Right lobe of liver (tissue), 6 donors: ENCODE data around the gene KDELR3. TPM values are rescaled to one million over a fixed set of nuclear protein-coding genes. Genes with fewer than 3 reads are reported as not detected.
A peak's percentile ranks its signal among the peaks of the same experiment; 100 is the strongest.

Source experiments
- ATAC-seq, 4 donors: fragments of 200-7000 bp; cut with Tn5 transposase; one replicate each; pipeline ENCODE4 v1.9.1; 2020; ENCODE audit warnings: mild to moderate bottlenecking in 4 of 4, moderate library complexity in 4 of 4
- DNase-seq, 3 donors: peaks; one replicate each; pipeline ENCODE4 v3.0.0-alpha.2; 2020
- H3K27ac ChIP-seq, 3 donors: fragments of 200-600 bp; one replicate each; pipeline ENCODE4 v1.8.0; 2022
- H3K27me3 ChIP-seq, 2 donors: fragments of 200-600 bp; one replicate each; pipeline ENCODE4 v1.8.0; 2022
- H3K36me3 ChIP-seq, 4 donors: fragments of 200-600 bp; sonication (generic) in 1 of 4; one replicate each; pipeline versions ENCODE4 v1.5.1 to v1.8.0; 2017 to 2022; ENCODE audit warnings: control low read depth in 1 of 4
- H3K4me1 ChIP-seq, 4 donors: fragments of 200-600 bp; sonication (generic) in 1 of 4; one replicate each; pipeline versions ENCODE4 v1.5.1 to v1.8.0; 2017 to 2022; ENCODE audit warnings: control low read depth in 1 of 4
- H3K4me3 ChIP-seq, 3 donors: fragments of 200-600 bp; one replicate each; pipeline ENCODE4 v1.8.0; 2022
- H3K9me3 ChIP-seq, 4 donors: fragments of 200-600 bp; sonication (generic) in 1 of 4; one replicate each; pipeline versions ENCODE4 v1.5.1 to v1.8.0; 2017 to 2022; ENCODE audit warnings: control low read depth in 1 of 4
- POLR2A ChIP-seq: fragments of 450-650 bp; IDR thresholded peaks from one replicate; pipeline ENCODE4 v1.6.1; 2017; ENCODE audit warnings: antibody characterized with exemption, mild to moderate bottlenecking
- WGBS: methylation state at CpG from one replicate; pipeline ENCODE4 v1.1.6; 2018; ENCODE audit warnings: low coverage, low lambda C conversion rate; ENCODE audit not compliant: insufficient coverage; ENCODE audit errors: missing lambda C conversion rate; 5-methylcytosine and 5-hydroxymethylcytosine counted together
- intact Hi-C, 2 donors: fragments of 100-400 bp; cut with DNase I; formaldehyde crosslinking; loops; one replicate each; pipeline versions ENCODE4 v1.11.2 to v1.14.1; 2022
- total RNA-seq, 6 experiments: library from RNA; depleted of rRNA in 2 of 6; stranded (reverse); fragments of >200 nt in 2 of 6; fragmentation: NEBNext Ultra II Directional in 3 of 6; extraction: Animal tissue kit (Norgen Biotek cat#: 25700) in 3 of 6; gene quantifications; one replicate each; pipeline versions ENCODE4 v1.1.0 to v1.2.4, GENCODE V29; 2016 to 2023
- TF ChIP-seq, protein P1 (sequence below), 4 donors: fragments of 200-600 bp in 3 of 4; fragments of 450-650 bp in 1 of 4; IDR thresholded peaks; one replicate each; pipeline versions ENCODE4 v1.5.1 to v1.8.0; 2016 to 2022; ENCODE audit warnings: antibody characterized with exemption in 4 of 4, mild to moderate bottlenecking in 2 of 4
- donor health status: DM: no; HTN: yes; CAD: no.
- donor health status: DM: no; HTN: no; CAD: no.
- donor health status: DM: no; HTN: no; CAD: no.
- donor health status: DM: no; HTN: yes; CAD: no.
- donor health status: DM: no; HTN: yes; CAD: no.

Gene KDELR3
- total RNA-seq, 6 experiments from 2014 or later: 2.4 to 53.8 (median 12.8) TPM

DNA sequence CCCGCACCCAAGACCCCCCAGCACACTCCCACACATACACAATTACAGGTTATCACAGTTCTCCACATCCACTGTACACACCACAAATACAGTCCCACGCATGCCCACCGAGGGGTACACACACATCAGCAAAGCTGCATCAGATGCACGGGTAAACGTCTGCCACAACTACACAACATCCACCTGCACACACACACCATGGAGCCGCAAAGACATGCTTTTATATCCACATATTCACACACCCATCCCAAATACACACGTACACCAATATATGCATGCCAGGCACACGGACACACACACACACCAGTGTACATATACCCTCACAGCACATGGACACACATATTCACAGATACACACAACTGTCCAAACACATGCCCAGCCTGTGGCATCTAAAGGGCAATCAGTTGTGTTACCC, 7.5 kb upstream of the KDELR3 start:
- peaks cover 7% of the 10 kb centered on the region in 2 donors for H3K27me3 ChIP-seq
- no peak for ATAC-seq
- WGBS: 47% methylated on average over 5 of the region's 8 CpGs

DNA sequence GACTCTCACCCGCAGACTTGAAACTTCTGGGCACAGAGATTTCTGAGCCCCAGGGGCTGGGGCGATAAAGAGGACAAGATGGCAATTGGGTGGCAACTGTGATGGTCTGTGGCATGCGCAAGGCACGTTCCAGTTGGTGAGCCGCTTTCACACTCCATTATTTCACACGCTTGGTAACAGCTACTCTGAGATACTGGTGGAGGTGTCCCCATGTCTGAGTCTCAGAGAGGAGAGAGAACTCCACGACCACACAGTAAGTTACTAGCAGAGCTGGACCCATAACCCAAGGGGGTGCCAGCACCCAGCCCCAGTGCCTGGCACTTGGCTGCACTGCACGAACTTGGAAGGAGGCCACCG, 6.9 kb upstream of the KDELR3 start:
- H3K4me3 ChIP-seq: no peak overlapping the region
- H3K27ac ChIP-seq: no peak overlapping the region
- peaks cover 0 to 5% (median 4%) of the 10 kb centered on the region in 4 donors for H3K4me1 ChIP-seq
- TF ChIP-seq, protein P1, sequence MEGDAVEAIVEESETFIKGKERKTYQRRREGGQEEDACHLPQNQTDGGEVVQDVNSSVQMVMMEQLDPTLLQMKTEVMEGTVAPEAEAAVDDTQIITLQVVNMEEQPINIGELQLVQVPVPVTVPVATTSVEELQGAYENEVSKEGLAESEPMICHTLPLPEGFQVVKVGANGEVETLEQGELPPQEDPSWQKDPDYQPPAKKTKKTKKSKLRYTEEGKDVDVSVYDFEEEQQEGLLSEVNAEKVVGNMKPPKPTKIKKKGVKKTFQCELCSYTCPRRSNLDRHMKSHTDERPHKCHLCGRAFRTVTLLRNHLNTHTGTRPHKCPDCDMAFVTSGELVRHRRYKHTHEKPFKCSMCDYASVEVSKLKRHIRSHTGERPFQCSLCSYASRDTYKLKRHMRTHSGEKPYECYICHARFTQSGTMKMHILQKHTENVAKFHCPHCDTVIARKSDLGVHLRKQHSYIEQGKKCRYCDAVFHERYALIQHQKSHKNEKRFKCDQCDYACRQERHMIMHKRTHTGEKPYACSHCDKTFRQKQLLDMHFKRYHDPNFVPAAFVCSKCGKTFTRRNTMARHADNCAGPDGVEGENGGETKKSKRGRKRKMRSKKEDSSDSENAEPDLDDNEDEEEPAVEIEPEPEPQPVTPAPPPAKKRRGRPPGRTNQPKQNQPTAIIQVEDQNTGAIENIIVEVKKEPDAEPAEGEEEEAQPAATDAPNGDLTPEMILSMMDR (IDR thresholded peaks at IDR 0.05): no peak
- no peak for TF ChIP-seq POLR2A
- whole genome bisulfite sequencing: 20% methylated on average over 1 of the region's 9 CpGs
- H3K9me3 ChIP-seq: no peaks in the 10 kb centered on the region
- intact Hi-C loops: no loop called here
- DNase-seq: no peak
- ATAC-seq: peak in 1 of 4 donors; percentile 12
- no peaks in the 10 kb centered on the region for H3K36me3 ChIP-seq
- H3K27me3 ChIP-seq: peaks cover 2 to 4% of the 10 kb centered on the region in 2 donors

More for the DNA sequence above, 7.5 kb upstream of the KDELR3 start:
- intact Hi-C loops: no loop called here
- DNase-seq: peak in 1 of 3 donors; percentile 11
- Histone ChIP-seq H3K4me3 (no peak overlapping the region), H3K9me3 (no peaks in the 10 kb centered on the region), H3K36me3 (no peaks in the 10 kb centered on the region), H3K4me1 (peaks cover 0 to 8% (median 4%) of the 10 kb centered on the region in 4 donors), H3K27ac (no peak overlapping the region)
- TF ChIP-seq, protein P1 (IDR thresholded peaks at IDR 0.05): no peak
- TF ChIP-seq POLR2A: no peak

DNA sequence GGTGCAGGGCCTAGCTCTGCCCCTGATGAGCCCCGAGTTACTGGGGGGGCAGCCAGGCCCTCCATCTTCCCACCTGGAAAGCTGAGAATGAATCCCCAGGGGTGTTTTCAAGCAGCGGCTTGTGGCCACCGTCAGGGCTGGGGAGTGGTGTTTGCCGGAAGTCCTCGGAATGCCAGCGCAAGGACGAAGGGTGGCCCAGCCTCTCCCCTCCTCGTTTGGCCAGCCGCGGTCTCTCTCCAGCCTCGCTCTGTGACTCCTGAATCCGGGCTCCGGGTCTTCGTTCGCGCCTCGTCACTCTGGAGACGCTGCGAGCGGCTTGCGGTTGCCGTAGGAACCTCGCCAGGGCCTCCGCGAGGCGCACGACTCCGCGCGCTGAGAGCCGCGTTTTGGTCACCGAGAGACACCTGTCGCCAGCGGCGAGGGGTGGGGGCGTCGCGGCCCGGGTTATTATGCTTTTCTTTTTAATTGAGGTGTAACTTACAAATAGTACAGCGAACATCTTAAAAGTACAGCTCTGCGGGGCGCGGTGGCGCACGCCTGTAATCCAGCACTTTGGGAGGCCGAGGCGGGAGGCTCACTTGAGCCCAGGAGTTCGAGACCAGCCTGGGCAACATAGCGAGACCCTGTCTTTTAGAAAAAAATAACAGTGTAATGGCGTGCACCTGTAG, 6.3 kb upstream of the KDELR3 start:
- peak; percentile 57 to 64 (median 62) for DNase-seq
- H3K4me1 ChIP-seq: peaks cover 0 to 5% (median 4%) of the 10 kb centered on the region in 4 donors
- no peaks in the 10 kb centered on the region for H3K9me3 ChIP-seq
- H3K27ac ChIP-seq: no peak overlapping the region
- no peak overlapping the region for H3K4me3 ChIP-seq
- intact Hi-C loops: no loop called here
- H3K27me3 ChIP-seq: no peaks in the 10 kb centered on the region
- WGBS: 4% methylated on average over 16 of the region's 51 CpGs
- ATAC-seq: peak; percentile 47 to 71 (median 66)
- no peaks in the 10 kb centered on the region for H3K36me3 ChIP-seq
- no peak for TF ChIP-seq POLR2A
- TF ChIP-seq, protein P1 (IDR thresholded peaks at IDR 0.05): no peak

DNA sequence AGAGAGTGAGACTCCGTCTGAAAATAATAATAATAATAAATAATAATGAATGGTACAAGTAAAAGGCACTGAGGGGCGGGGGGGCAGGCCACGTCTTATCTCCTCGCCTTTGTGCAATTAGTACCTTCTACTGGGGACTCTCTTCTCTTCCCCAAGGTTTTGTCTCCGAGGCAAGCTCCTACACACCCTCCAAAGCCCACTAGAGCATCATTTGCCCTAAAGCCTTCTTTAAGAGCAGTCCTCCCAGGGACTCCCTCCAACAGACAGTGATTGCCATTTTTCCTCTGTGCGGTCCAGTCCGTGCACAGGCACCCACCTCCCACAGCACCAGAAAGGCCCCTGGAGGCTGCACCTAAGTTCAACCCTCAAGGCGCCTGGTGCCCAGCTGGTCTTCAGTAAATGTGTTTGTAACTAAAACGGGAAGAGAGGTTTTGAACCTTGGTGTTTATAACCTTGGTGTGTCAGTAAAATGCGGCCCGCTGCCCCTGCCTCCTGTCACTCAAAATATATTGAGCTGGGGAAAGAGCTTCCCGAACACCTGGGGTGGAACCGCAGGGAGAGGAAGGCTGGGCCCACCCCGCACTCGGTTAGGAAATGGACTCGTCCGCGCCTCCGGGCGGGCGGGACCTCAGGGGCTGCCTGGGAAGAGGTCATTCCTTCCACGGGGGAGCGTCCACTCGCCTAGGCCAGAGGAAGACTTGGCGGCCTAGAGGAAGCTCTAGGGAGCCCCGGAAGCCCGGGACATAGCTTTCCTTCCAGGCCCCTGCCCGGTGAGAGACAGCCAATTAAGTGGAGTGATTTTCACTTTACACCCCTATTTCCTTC, 4.7 kb upstream of the KDELR3 start:
- Histone ChIP-seq H3K9me3 (no peaks in the 10 kb centered on the region), H3K27ac (no peak overlapping the region), H3K4me3 (no peak overlapping the region), H3K36me3 (no peaks in the 10 kb centered on the region), H3K4me1 (peaks cover 0 to 7% (median 4%) of the 10 kb centered on the region in 4 donors), H3K27me3 (no peaks in the 10 kb centered on the region)
- DNase-seq: peak in 1 of 3 donors; percentile 53
- intact Hi-C loops: no loop called here
- TF ChIP-seq POLR2A: no peak
- TF ChIP-seq, protein P1 (IDR thresholded peaks at IDR 0.05): no peak
- WGBS: 53% methylated on average over 15 of the region's 28 CpGs
- peak in 3 of 4 donors; percentile 7 to 18 (median 11) for ATAC-seq
